Thyroid gland (tissue), 4 donors: ENCODE data around the gene UPF1.

Experiments
- CTCF ChIP-seq, 6 experiments: fragments of 200-600 bp in 3 of 6; fragments of 450-650 bp in 3 of 6; sonication (generic) in 3 of 6; IDR thresholded peaks; one replicate each; pipeline ENCODE4 v1.5.1; 2016 to 2019; ENCODE audit warnings: antibody characterized with exemption in 6 of 6, mild to moderate bottlenecking in 2 of 6, inconsistent platforms in 1 of 6, moderate library complexity in 1 of 6
- POLR2A ChIP-seq, 2 donors: fragments of 450-650 bp; IDR thresholded peaks; one replicate each; pipeline ENCODE4 v1.6.1; 2017; ENCODE audit warnings: antibody characterized with exemption in 2 of 2, mild to moderate bottlenecking in 2 of 2, moderate library complexity in 1 of 2

- peak; percentile 70 to 85 for TF ChIP-seq POLR2A (IDR thresholded peaks at IDR 0.05)
- peak in 1 of 6 experiments; percentile 9 for TF ChIP-seq CTCF (IDR thresholded peaks at IDR 0.05)
Observed at GRCh38 chr19:18831524-18832305, at the start of gene UPF1.
